ENCODE measurements around the gene BMP5. TPM values are rescaled to one million over a fixed set of nuclear protein-coding genes. Genes with fewer than 3 reads are reported as not detected.
"Not testable (repeated sequence)": the region's sequence is repeated elsewhere in the genome, so short reads cannot be mapped to it uniquely, and the experiment has no call there.

BMP5 gene
- total RNA-seq, result not detected

DNA sequence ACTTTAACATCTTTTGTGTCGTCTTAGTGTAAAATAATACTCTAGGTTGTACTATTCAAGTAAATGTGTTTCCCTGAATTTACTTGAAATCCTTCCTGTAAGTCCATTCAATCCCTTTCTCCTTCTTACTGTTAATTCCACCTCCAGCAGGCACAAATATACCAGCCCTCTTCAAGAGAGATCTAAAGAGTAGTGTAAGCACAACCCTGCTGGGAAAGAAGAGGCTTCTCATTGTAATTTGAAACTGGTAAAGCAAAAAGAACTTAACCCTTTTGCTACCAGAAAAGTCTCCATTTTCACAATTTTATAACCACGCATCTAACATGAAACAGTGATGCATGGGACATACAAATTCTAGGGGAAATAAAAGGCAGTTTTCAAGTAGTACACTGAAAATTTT, at the start of gene BMP5:
Gene BMP5 (minus strand): TSS at position 191 of the 400 bp plus-strand sequence. CDS start 725 bp downstream, outside the sequence.
- Mint-ChIP-seq H3K27ac (no peak within 1 kb of the TSS), H3K27me3 (no peaks in the 10 kb centered on the region), H3K9me3 (no peaks in the 10 kb centered on the region), H3K4me1 (no peaks in the 10 kb centered on the region), H3K4me3 (no peak within 1 kb of the TSS), H3K36me3 (no peaks in the 10 kb centered on the region)
- DNase-seq (no peak), ATAC-seq (ENCODE audit: low read depth) (no peak)
- POLR2A ChIA-PET, result no interaction called here

DNA sequence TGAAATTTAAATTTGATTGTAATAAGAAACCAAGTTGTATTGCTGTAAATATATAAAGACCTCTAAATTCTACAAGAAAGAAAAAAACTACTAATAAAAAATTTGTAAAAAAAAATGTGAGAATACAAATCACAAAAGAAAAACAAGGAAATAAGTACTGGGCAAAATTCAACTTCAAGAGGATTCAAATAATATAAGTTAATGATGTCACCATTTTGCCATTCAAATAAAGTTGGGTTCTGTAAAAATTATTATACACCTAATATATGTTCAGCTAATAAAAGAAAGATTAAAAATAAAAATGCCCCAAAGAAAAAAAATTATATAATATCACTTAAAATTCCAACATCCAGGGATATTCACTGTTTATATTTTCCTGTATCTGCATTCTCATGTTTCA, 47.0 kb upstream of the BMP5 start:
- peaks cover 1% of the 10 kb centered on the region for H3K9me3 Mint-ChIP-seq
- no peaks in the 10 kb centered on the region for H3K36me3 Mint-ChIP-seq
- H3K4me3 Mint-ChIP-seq, result no peak overlapping the region
- no peak for ATAC-seq (ENCODE audit: low read depth)
- H3K27ac Mint-ChIP-seq, result no peak overlapping the region
- no peaks in the 10 kb centered on the region for H3K27me3 Mint-ChIP-seq
- no peaks in the 10 kb centered on the region for H3K4me1 Mint-ChIP-seq
- no peak for DNase-seq
- POLR2A ChIA-PET, result no interaction called here

DNA sequence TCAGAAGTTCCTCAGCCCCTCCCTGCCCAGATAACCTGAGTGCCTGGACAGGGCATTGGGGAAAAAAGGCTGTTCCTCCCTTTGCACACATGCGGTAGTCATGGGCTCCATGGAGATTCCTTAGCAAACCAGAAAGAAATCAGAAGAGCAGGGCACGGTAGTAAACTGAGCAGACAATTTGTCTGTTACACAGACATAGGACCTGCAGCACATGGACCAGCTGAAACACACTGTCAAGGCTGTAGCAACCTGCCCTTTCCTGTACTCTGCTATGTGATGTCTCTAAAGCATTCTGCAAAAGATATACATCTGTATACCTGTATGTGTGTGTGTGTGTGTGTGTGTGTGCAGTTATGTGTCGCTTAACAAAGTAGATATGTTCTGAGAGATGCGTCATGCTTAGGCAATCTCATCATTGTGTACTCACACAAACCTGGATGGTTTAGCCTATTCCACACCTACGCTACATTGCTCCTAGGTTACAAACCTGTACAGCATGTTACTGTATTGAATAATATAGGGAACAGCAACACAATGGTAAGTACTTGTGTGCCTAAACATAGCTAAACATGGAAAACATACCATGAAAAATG, 44.4 kb upstream of the BMP5 start:
- peaks cover 1% of the 10 kb centered on the region for H3K9me3 Mint-ChIP-seq
- DNase-seq, result no peak
- H3K27ac Mint-ChIP-seq, result no peak overlapping the region
- no peak for ATAC-seq (ENCODE audit: low read depth)
- H3K4me3 Mint-ChIP-seq, result no peak overlapping the region
- no peaks in the 10 kb centered on the region for H3K27me3 Mint-ChIP-seq
- POLR2A ChIA-PET, result no interaction called here
- no peaks in the 10 kb centered on the region for H3K4me1 Mint-ChIP-seq
- no peaks in the 10 kb centered on the region for H3K36me3 Mint-ChIP-seq

DNA sequence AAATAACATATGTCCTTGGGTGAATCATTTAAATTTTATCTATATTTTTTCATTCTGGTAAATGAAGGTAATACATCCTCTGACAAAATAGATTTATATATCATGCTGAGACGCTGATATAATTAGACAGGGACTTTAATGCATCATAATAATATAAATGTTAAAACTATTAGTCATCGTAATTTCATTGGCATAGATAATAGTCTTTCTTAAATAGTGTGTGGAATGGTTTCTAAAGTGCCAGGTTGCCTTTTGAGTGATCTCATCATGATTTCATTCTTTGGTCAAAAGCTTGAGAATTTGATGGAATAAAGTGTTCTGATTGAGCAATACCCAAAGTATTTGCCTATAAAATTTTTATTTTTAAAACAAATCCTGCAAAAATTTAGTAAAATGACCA, 43.2 kb upstream of the BMP5 start:
- Mint-ChIP-seq H3K4me3 (no peak overlapping the region), H3K27me3 (no peaks in the 10 kb centered on the region), H3K4me1 (no peaks in the 10 kb centered on the region), H3K36me3 (no peaks in the 10 kb centered on the region), H3K9me3 (peaks cover 1% of the 10 kb centered on the region), H3K27ac (no peak overlapping the region)
- no peak for ATAC-seq (ENCODE audit: low read depth)
- POLR2A ChIA-PET, result no interaction called here
- no peak for DNase-seq

DNA sequence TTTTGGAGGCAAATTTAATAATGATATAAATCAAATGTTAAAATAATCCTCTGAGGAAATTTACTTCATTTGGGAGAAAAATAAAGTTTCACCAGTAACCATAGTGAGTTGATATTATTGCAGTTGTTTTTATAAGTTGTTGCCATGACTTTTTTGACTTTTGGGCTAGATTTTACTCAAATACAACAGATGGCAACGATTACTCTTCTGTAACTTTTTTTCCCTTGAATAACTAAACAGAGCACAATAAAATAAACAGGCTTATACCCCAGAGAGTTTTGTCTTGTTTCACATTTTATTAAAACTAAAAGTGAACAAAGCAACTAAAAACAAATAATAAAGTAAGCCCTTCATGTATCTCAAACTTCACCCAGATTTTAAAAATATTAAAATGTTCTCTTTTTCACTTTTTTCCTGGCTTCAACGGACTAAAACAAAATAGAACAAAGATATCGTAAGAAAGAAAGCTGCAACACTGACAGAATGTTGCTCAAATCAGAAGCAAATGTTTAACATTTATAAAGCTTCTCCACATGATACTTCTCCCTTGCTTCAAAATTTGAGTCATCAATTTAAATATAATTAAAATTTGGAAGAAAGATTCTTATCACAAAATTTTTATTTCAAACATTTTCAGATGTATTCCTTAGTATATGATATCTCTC, 42.5 kb upstream of the BMP5 start:
- no peaks in the 10 kb centered on the region for H3K27me3 Mint-ChIP-seq
- no peak overlapping the region for H3K4me3 Mint-ChIP-seq
- POLR2A ChIA-PET, result no interaction called here
- no peak overlapping the region for H3K27ac Mint-ChIP-seq
- no peaks in the 10 kb centered on the region for H3K36me3 Mint-ChIP-seq
- DNase-seq, result no peak
- peaks cover 1% of the 10 kb centered on the region for H3K9me3 Mint-ChIP-seq
- no peaks in the 10 kb centered on the region for H3K4me1 Mint-ChIP-seq
- ATAC-seq (ENCODE audit: low read depth), result no peak

DNA sequence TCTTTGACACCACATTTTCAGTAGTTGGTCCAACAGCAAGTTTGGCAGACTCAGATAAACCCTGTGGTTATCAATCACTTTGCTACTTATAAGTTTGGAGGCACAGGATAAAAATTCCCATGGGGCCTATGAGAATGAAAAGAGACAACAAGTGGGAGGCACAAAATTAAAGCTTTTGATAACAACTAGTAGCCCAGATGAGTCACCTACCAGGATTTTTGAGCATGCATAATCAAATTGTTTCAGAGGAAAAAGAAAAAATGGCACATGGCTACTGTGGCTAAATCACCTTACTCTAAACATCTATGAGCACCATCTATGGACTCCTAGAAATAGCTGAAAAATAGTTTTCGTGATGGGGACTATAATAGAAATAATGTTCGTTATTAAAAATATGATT, 40.8 kb upstream of the BMP5 start:
- POLR2A ChIA-PET, result no interaction called here
- no peaks in the 10 kb centered on the region for H3K36me3 Mint-ChIP-seq
- ATAC-seq (ENCODE audit: low read depth) (no peak), DNase-seq (no peak)
- no peak overlapping the region for H3K27ac Mint-ChIP-seq
- H3K4me1 Mint-ChIP-seq, result no peaks in the 10 kb centered on the region
- H3K27me3 Mint-ChIP-seq, result no peaks in the 10 kb centered on the region
- no peak overlapping the region for H3K4me3 Mint-ChIP-seq
- peaks cover 1% of the 10 kb centered on the region for H3K9me3 Mint-ChIP-seq

DNA sequence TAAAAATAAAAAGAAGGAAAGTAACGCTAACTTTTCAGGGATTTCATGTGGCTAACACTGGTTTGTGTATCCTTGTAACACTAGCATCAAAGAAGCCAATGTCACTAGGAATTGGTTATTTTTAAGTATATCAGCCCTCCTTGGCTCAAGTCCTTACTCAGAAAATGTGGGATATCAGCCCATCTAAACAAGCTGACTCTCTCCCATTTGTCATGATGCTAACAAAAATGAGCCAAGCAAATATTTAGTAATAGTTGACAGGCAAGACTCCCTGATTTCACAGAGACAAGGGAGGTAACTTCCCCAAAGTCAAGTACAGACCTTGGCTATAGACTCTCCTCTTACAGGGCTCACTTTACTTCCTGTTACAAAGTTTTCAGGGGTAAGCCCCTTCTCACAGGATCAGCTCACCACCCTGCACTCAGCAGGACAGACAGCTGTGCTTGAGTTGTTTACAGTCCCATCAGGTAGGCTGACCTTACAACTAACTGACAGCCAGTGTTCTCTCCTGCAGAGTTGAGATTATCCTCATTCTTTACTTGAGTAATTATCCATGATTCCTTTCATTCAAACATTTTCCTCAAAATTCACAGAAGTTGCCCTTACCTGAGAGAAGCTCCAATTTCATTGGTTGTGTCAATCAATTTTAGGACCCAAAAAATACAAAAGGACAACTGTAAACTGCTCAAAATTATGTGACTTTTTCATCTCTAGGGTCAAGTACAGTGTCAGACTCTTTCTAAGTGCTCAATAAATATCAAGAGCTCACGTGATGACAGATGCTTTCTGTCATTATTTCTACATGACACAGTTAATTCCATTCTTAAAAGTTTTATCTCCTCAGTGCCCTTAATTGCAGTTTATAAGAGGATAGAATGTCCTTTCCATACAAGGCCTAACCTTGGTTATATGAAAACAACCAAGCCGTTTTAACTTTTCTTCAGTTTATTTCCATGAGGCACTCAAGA, 38.1 kb upstream of the BMP5 start:
- no peaks in the 10 kb centered on the region for H3K9me3 Mint-ChIP-seq
- H3K36me3 Mint-ChIP-seq, result no peaks in the 10 kb centered on the region
- POLR2A ChIA-PET, result no interaction called here
- no peak for ATAC-seq (ENCODE audit: low read depth)
- no peak overlapping the region for H3K27ac Mint-ChIP-seq
- no peak for DNase-seq
- no peak overlapping the region for H3K4me3 Mint-ChIP-seq
- H3K4me1 Mint-ChIP-seq, result no peaks in the 10 kb centered on the region
- H3K27me3 Mint-ChIP-seq, result no peaks in the 10 kb centered on the region

DNA sequence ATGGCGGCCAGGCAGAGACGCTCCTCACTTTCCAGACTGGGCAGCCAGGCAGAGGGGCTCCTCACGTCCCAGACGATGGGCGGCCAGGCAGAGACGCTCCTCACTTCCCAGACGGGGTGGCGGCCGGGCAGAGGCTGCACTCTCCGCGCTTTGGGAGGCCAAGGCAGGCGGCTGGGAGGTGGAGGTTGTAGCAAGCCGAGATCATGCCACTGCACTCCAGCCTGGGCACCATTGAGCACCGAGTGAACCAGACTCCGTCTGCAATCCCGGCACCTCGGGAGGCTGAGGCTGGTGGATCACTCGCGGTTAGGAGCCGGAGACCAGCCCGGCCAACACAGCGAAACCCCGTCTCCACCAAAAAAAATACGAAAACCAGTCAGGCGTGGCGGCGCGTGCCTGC, 35.1 kb upstream of the BMP5 start:
- H3K36me3 Mint-ChIP-seq; ATAC-seq (ENCODE audit: low read depth); H3K27me3 Mint-ChIP-seq; POLR2A ChIA-PET; H3K4me3 Mint-ChIP-seq; H3K9me3 Mint-ChIP-seq; DNase-seq; H3K4me1 Mint-ChIP-seq; H3K27ac Mint-ChIP-seq: not testable (repeated sequence)

DNA sequence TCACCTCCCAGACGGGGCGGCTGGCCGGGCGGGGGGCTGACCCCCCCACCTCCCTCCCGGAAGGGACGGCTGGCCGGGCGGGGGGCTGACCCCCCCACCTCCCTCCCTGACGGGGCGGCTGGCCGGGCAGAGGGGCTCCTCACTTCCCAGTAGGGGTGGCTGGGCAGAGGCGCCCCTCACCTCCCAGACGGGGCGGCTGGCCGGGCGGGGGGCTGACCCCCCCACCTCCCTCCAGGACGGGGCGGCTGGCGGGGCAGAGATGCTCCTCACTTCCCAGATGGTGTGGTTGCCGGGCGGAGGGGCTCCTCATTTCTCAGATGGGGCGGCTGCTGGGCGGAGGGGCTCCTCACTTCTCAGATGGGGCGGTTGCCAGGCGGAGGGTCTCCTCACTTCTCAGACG, 34.5 kb upstream of the BMP5 start:
- H3K27ac Mint-ChIP-seq, result not testable (repeated sequence)

DNA sequence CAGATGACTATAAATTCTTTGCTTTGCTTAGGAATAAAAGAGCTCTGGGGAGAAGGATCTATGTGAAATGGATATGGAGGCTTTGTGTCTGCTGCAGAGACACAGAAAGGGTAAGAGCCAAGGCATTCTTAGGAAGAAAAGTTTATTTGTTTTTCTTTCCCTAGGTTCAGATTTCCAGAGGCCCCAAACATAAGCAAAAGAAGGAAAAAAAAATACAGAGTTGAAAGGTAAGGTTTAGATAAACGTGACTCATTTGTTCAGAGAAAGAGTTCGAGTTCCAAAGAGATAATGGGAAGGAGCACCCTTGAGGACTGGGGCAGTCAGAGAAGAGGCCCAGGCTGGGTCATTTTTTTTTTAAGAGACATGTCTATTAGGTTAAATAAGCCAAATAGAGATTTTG, 27.4 kb upstream of the BMP5 start:
- Mint-ChIP-seq H3K4me1 (no peaks in the 10 kb centered on the region), H3K4me3 (no peak overlapping the region), H3K27ac (no peak overlapping the region), H3K36me3 (no peaks in the 10 kb centered on the region), H3K27me3 (no peaks in the 10 kb centered on the region), H3K9me3 (no peaks in the 10 kb centered on the region)
- DNase-seq, result no peak
- no peak for ATAC-seq (ENCODE audit: low read depth)
- POLR2A ChIA-PET, result no interaction called here

More for the DNA sequence above, 34.5 kb upstream of the BMP5 start:
- H3K4me3 Mint-ChIP-seq; H3K27me3 Mint-ChIP-seq; POLR2A ChIA-PET; ATAC-seq (ENCODE audit: low read depth); H3K9me3 Mint-ChIP-seq; H3K4me1 Mint-ChIP-seq; DNase-seq; H3K36me3 Mint-ChIP-seq: not testable (repeated sequence)

DNA sequence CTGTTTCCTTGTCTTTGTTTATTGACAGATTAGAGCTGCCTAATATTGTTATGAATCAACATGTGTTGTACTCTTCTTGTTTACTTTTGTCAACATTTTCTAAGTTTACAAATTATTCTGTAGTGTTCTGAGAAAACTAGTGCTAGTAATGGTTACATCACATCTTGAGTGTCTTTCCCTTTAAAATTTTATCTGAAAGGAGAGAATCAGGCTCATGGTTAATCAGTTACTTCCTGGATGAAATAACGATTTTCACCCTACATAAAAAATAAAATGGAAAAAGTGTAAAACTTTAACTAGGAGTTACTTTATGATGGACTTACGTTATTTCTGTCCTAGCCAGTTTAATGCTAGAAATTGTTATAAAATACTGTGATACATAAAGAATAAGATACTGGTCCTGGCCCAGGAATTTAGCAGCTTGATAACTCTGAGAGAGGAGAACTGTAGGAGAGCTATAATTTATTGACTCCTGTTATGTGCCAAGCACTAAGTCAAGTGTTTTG, 26.4 kb upstream of the BMP5 start:
- DNase-seq (no peak), ATAC-seq (ENCODE audit: low read depth) (no peak)
- Mint-ChIP-seq H3K4me3 (no peak overlapping the region), H3K36me3 (no peaks in the 10 kb centered on the region), H3K9me3 (no peaks in the 10 kb centered on the region), H3K4me1 (no peaks in the 10 kb centered on the region), H3K27ac (no peak overlapping the region), H3K27me3 (no peaks in the 10 kb centered on the region)
- POLR2A ChIA-PET, result no interaction called here

DNA sequence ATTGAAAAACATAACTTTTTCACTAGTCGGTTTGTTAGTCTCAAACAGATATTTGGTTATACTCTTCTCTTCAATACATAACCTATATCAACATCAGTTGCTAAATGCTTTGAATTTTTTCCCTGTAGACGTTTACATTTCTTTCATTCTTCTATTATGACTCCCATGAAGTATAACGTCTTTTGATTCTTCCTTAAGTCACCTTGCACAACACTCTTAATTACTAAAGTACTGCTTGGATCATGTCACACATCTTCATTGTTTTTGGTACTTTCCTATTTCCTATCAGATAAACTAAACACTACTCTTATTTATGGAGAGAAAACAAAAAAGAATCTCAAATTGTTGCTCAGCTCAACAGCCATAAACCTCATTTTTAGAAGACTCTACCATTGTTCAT, 23.0 kb upstream of the BMP5 start:
- DNase-seq (no peak), ATAC-seq (ENCODE audit: low read depth) (no peak)
- POLR2A ChIA-PET, result no interaction called here
- Mint-ChIP-seq H3K27me3 (no peaks in the 10 kb centered on the region), H3K36me3 (no peaks in the 10 kb centered on the region), H3K9me3 (peaks cover 2% of the 10 kb centered on the region), H3K27ac (no peak overlapping the region), H3K4me1 (no peaks in the 10 kb centered on the region), H3K4me3 (no peak overlapping the region)

DNA sequence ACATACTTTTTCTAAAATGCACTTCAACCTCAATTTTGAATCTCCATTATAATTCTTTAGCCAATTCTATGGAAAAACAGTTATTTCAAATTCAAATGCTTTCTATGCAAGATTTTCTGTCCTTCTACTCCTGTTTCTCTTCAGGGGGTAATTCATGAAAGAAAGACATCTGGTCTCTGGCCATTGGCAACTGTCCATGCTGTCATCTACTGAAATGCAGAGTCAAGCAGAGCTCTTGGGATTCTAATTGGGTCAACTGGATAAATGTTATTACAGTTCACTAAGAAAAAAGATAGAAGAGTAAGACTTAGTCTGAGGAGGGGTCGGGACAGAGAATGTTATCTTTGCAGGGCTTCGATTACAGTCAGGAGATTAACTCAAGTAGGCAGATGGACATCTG, 22.0 kb upstream of the BMP5 start:
- POLR2A ChIA-PET, result no interaction called here
- Mint-ChIP-seq H3K36me3 (no peaks in the 10 kb centered on the region), H3K27ac (no peak overlapping the region), H3K4me1 (no peaks in the 10 kb centered on the region), H3K4me3 (no peak overlapping the region), H3K9me3 (peaks cover 2% of the 10 kb centered on the region), H3K27me3 (no peaks in the 10 kb centered on the region)
- DNase-seq (no peak), ATAC-seq (ENCODE audit: low read depth) (no peak)

All from activated naive CD8-positive, alpha-beta T cell treated with anti-CD3 and anti-CD28 coated beads, Interleukin-2, amount 10 ng/mL, durations not matched to agents 7 days and 5 days (primary cell).